Neural cell (in vitro differentiated cells): ENCODE measurements around the gene HMGCLL1. TPM values are rescaled to one million over a fixed set of nuclear protein-coding genes. Genes with fewer than 3 reads are reported as not detected.

ENCODE experiments used
- H2AFZ ChIP-seq: fragments of 200-600, 300-800 bp; sonication (generic), shearing (Covaris generic); 2 replicates; pipeline ENCODE4 v1.6.0; 2014; ENCODE audit warnings: low read depth, mild to moderate bottlenecking, antibody characterized with exemption, low read length, moderate library complexity
- H3F3A ChIP-seq: fragments of 200-600 bp; shearing (Covaris generic); 2 replicates; pipeline ENCODE4 v1.6.1; 2016; ENCODE audit warnings: mild to moderate bottlenecking, moderate library complexity, mixed read lengths, antibody characterized with exemption, low read length; ENCODE audit not compliant: insufficient read depth, poor library complexity, severe bottlenecking
- H3K27ac ChIP-seq: fragments of 200-600, 300-800 bp; sonication (generic), shearing (Covaris generic); 2 replicates; pipeline ENCODE4 v1.5.1; 2014; ENCODE audit warnings: mild to moderate bottlenecking, low read length, moderate library complexity
- H3K27me3 ChIP-seq: fragments of 300-800, 200-600 bp; sonication (generic), shearing (Covaris generic); 2 replicates; pipeline ENCODE4 v1.6.0; 2014; ENCODE audit warnings: mild to moderate bottlenecking, low read depth, low read length, moderate library complexity; ENCODE audit not compliant: insufficient read depth
- H3K36me3 ChIP-seq: fragments of 300-800, 200-600 bp; sonication (generic), shearing (Covaris generic); 2 replicates; pipeline ENCODE4 v1.5.1; 2014; ENCODE audit warnings: mild to moderate bottlenecking, antibody characterized with exemption, low read length, moderate library complexity; ENCODE audit not compliant: insufficient read depth
- H3K4me2 ChIP-seq: fragments of 300-800, 200-600 bp; sonication (generic), shearing (Covaris generic); 2 replicates; pipeline ENCODE4 v1.6.0; 2014; ENCODE audit warnings: mild to moderate bottlenecking, low read length
- H3K4me3 ChIP-seq: fragments of 300-800, 200-600 bp; sonication (generic), shearing (Covaris generic); 2 replicates; pipeline ENCODE4 v1.5.1; 2014; ENCODE audit warnings: mild to moderate bottlenecking, low read length, moderate library complexity
- H3K79me2 ChIP-seq: fragments of 200-600 bp; shearing (Covaris generic); replicated peaks from 2 replicates; pipeline ENCODE4 v1.6.0; 2014; ENCODE audit warnings: mild to moderate bottlenecking, low read length, moderate library complexity; ENCODE audit not compliant: insufficient read depth
- H3K9ac ChIP-seq: fragments of 300-800, 200-600 bp; sonication (generic), shearing (Covaris generic); 2 replicates; pipeline ENCODE4 v1.6.1; 2016; ENCODE audit warnings: mild to moderate bottlenecking, low read length, mixed read lengths
- H3K9me2 ChIP-seq: fragments of 200-600 bp; shearing (Covaris generic); 2 replicates; pipeline ENCODE4 v1.6.1; 2016; ENCODE audit warnings: mild to moderate bottlenecking, low read length, mixed read lengths; ENCODE audit not compliant: insufficient read depth
- H3K9me3 ChIP-seq: fragments of 200-600, 300-800 bp; sonication (generic), shearing (Covaris generic); 2 replicates; pipeline ENCODE4 v1.6.1; 2016; ENCODE audit warnings: mild to moderate bottlenecking, mixed run types, low read length, moderate library complexity, mixed read lengths
- H4K20me1 ChIP-seq: fragments of 200-600 bp; shearing (Covaris generic); 2 replicates; pipeline ENCODE4 v1.6.1; 2016; ENCODE audit warnings: mild to moderate bottlenecking, mixed run types; ENCODE audit not compliant: insufficient read depth
- EP300 ChIP-seq: fragments of 450-650 bp; conservative IDR thresholded peaks from 2 replicates; pipeline ENCODE4 v1.6.1; 2014; ENCODE audit warnings: antibody characterized with exemption, mild to moderate bottlenecking, moderate library complexity; ENCODE audit not compliant: poor library complexity, severe bottlenecking
- EZH2 ChIP-seq: fragments of 200-600, 300-800 bp; shearing (Covaris generic), sonication (generic); IDR thresholded peaks from 2 replicates; pipeline ENCODE4 v1.6.1; 2014; ENCODE audit warnings: antibody characterized with exemption, low read length, borderline replicate concordance, mild to moderate bottlenecking; ENCODE audit not compliant: insufficient read depth, poor library complexity, severe bottlenecking
- MXI1 ChIP-seq: fragments of 450-650 bp; conservative IDR thresholded peaks from 2 replicates; pipeline ENCODE4 v1.6.1; 2014; ENCODE audit warnings: antibody characterized with exemption, mild to moderate bottlenecking; ENCODE audit not compliant: poor library complexity, severe bottlenecking
- POLR2AphosphoS5 ChIP-seq: IDR thresholded peaks from 2 replicates; pipeline ENCODE4 v1.6.1; 2012
- RAD21 ChIP-seq: fragments of 450-650 bp; conservative IDR thresholded peaks from 2 replicates; pipeline ENCODE4 v1.6.1; 2014; ENCODE audit warnings: antibody characterized with exemption, mild to moderate bottlenecking, moderate library complexity
- SMC3 ChIP-seq: fragments of 450-650 bp; conservative IDR thresholded peaks from 2 replicates; pipeline ENCODE4 v1.6.1; 2014; ENCODE audit warnings: antibody characterized with exemption, mild to moderate bottlenecking, moderate library complexity; ENCODE audit not compliant: poor library complexity
- TAF1 ChIP-seq: IDR thresholded peaks from 2 replicates; pipeline ENCODE4 v1.6.1; 2012; ENCODE audit warnings: low read depth
- polyA plus RNA-seq: library from polyadenylated mRNA; depleted of rRNA; stranded (reverse); fragments of >200 nt; gene quantifications from 2 replicates; pipeline ENCODE4 v1.2.3, GENCODE V29; 2014
- TF ChIP-seq, protein P1 (sequence below): fragments of 450-650 bp; IDR thresholded peaks from 2 replicates; pipeline ENCODE4 v1.5.1; 2014; ENCODE audit warnings: antibody characterized with exemption, mild to moderate bottlenecking, moderate library complexity; ENCODE audit not compliant: poor library complexity, severe bottlenecking
- TF ChIP-seq, protein P2 (sequence below): IDR thresholded peaks from 2 replicates; pipeline ENCODE4 v1.6.1; 2012; ENCODE audit warnings: borderline replicate concordance

Gene HMGCLL1
- polyA plus RNA-seq, 1 donor from 2014 or later: 59.7 TPM

DNA sequence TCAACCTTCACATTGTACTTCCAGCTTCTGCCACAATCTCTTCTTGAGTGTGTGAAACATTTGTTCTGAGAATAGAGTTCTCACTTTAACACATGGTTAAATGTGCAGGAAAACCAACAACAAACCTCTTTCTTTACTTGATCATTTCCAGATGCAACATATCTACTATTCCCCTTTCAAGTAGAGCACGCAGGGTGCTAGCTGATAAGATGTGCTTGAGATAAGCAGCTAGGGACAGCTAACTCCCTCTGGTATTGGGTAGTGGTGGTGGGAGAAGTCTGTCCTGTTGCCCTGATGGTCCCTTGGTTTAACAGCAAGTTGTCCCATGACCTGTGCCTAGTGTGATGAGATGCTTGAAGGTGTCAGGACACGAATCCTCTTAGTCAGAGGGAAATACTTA lies 15.4 kb upstream of the HMGCLL1 start:
- H3K27ac ChIP-seq: no peak overlapping the region
- no peaks in the 10 kb centered on the region for H3K79me2 ChIP-seq
- H3K9ac ChIP-seq: no peak overlapping the region
- H2AFZ ChIP-seq: no peak overlapping the region
- TF ChIP-seq, protein P1, sequence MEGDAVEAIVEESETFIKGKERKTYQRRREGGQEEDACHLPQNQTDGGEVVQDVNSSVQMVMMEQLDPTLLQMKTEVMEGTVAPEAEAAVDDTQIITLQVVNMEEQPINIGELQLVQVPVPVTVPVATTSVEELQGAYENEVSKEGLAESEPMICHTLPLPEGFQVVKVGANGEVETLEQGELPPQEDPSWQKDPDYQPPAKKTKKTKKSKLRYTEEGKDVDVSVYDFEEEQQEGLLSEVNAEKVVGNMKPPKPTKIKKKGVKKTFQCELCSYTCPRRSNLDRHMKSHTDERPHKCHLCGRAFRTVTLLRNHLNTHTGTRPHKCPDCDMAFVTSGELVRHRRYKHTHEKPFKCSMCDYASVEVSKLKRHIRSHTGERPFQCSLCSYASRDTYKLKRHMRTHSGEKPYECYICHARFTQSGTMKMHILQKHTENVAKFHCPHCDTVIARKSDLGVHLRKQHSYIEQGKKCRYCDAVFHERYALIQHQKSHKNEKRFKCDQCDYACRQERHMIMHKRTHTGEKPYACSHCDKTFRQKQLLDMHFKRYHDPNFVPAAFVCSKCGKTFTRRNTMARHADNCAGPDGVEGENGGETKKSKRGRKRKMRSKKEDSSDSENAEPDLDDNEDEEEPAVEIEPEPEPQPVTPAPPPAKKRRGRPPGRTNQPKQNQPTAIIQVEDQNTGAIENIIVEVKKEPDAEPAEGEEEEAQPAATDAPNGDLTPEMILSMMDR: no peak
- TF ChIP-seq SMC3: no peak
- TF ChIP-seq, protein P2, sequence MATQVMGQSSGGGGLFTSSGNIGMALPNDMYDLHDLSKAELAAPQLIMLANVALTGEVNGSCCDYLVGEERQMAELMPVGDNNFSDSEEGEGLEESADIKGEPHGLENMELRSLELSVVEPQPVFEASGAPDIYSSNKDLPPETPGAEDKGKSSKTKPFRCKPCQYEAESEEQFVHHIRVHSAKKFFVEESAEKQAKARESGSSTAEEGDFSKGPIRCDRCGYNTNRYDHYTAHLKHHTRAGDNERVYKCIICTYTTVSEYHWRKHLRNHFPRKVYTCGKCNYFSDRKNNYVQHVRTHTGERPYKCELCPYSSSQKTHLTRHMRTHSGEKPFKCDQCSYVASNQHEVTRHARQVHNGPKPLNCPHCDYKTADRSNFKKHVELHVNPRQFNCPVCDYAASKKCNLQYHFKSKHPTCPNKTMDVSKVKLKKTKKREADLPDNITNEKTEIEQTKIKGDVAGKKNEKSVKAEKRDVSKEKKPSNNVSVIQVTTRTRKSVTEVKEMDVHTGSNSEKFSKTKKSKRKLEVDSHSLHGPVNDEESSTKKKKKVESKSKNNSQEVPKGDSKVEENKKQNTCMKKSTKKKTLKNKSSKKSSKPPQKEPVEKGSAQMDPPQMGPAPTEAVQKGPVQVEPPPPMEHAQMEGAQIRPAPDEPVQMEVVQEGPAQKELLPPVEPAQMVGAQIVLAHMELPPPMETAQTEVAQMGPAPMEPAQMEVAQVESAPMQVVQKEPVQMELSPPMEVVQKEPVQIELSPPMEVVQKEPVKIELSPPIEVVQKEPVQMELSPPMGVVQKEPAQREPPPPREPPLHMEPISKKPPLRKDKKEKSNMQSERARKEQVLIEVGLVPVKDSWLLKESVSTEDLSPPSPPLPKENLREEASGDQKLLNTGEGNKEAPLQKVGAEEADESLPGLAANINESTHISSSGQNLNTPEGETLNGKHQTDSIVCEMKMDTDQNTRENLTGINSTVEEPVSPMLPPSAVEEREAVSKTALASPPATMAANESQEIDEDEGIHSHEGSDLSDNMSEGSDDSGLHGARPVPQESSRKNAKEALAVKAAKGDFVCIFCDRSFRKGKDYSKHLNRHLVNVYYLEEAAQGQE: no peak
- no peak for TF ChIP-seq MXI1
- no peak for TF ChIP-seq TAF1
- TF ChIP-seq EZH2: no peak
- TF ChIP-seq EP300: no peak
- H3K9me2 ChIP-seq: no peaks in the 10 kb centered on the region
- H3K4me2 ChIP-seq: no peak overlapping the region
- H3K9me3 ChIP-seq: no peaks in the 10 kb centered on the region
- H3K27me3 ChIP-seq: no peaks in the 10 kb centered on the region
- no peaks in the 10 kb centered on the region for H3F3A ChIP-seq
- H3K36me3 ChIP-seq: no peaks in the 10 kb centered on the region
- no peak overlapping the region for H3K4me3 ChIP-seq
- no peaks in the 10 kb centered on the region for H4K20me1 ChIP-seq

DNA sequence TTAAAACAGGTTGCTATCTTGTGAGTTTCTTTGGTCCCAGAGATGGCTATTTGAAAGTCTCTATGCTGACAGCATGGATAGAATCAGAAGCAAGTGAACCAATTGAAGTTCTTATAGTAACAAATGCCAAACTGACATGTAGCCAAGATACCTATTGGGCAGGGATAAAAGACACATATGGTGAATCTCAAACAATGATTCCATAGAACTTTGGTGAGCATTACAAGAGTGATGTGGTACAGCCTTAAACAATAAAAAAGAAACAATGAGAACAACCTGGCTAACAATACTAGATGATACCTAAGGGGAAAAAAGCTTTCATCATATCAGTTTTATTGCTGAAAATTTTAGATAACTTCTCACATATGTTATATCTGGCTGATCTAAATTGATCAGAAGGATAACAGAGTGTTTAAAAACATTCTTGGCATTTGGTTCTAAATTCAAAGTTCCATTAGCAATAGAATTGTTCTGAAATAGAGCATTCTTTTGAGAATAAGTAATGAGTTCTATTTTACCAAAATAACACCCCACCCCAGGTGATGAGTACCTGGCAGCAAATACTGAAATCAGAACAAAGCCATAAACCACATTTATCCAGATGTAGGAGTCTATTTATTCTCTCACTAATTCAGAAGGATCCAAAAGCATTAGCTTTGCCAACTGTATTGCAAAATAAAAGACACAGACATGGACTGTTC lies 5.8 kb upstream of the HMGCLL1 start:
- Histone ChIP-seq H3K9ac (no peak overlapping the region), H3K9me2 (no peaks in the 10 kb centered on the region), H3K79me2 (no peaks in the 10 kb centered on the region), H3K27ac (no peak overlapping the region), H4K20me1 (no peaks in the 10 kb centered on the region), H3K4me2 (no peak overlapping the region), H3K9me3 (no peaks in the 10 kb centered on the region), H2AFZ (no peak overlapping the region), H3F3A (no peaks in the 10 kb centered on the region), H3K27me3 (no peaks in the 10 kb centered on the region), H3K4me3 (no peak overlapping the region), H3K36me3 (no peaks in the 10 kb centered on the region)
- TF ChIP-seq RAD21 (no peak), EP300 (no peak), POLR2AphosphoS5 (no peak), EZH2 (no peak)
- TF ChIP-seq, protein P2: no peak
- TF ChIP-seq, protein P1: no peak
